Stimulated activated CD8-positive, alpha-beta memory T cell treated with anti-CD3 and anti-CD28 coated beads, Interleukin-7, amount 100 ng/mL, for 4 hours (primary cell): ENCODE measurements around the gene RESP18.
"Not testable (repeated sequence)": the region's sequence is repeated elsewhere in the genome, so short reads cannot be mapped to it uniquely, and the experiment has no call there.

ENCODE experiments used
- DNase-seq, 2 donors: peaks; one replicate each; pipeline ENCODE4 v3.0.0-alpha.2; 2020; ENCODE audit warnings: low read depth in 2 of 2

The RESP18 gene

DNA sequence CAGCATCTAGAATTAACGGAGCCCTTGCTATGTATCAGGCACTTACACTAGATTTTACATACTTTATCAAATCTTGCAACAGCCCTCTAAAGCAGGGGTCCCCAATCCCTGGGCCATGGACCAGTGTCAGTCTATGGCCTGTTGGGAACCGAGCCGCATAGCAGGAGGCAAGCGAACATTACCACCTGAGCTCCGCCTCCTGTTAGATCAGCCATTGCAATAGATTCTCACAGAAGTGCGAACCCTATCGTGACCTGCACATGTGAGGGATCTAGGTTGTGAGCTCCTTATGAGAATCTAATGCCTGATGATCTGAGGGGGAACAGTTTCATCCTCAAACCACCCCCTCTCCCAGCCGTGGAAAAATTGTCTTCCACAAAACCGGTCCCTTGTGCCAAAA is 39.9 kb downstream of the RESP18 start:
- no peak for DNase-seq

DNA sequence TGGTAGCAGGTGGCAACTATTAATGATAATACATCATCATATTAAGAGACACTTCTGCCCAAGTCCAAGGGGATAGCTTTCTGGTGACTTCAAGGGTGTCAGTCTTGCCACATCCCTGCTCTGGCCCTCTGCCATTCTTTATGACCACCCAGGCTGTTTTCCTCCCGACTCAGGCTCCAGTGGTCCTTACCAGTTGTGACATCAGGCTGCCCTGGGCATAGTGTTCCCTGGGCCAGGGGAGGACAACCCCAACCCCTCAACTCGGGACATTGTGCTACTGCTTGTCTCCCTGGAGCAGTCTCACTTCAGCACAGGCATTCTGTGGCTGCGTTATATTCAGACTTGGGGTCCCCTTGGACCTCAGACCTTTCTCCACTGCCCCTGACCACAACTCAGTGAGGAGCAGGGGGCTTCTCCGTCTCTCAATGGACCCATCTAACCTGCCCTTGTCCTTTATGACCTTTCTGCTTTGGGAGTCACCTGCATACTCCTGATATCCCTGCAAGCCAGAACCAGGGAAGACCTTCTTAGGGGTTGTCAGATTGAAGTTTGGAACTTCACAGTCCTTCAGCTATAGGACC is 40.5 kb downstream of the RESP18 start:
- DNase-seq, result no peak

DNA sequence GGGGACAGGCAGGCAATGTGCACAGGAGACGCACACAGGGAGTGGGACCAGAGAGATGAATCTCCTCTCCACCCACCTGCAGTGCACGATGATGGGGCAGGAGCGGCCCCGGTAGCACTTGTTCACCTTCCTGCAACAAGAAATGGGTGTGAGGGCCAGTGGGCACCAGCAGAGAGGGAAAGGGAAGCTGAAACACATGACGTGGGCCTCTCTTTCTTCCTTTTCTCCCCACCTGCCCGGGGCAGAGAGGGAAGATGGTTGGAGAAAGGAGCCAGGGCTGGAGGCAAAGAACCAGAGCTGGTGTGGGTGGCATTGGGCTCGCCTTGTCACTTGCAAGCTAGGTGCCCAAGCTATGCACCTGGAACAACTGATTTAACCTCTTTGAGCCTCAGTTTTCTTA is 41.1 kb downstream of the RESP18 start:
- no peak for DNase-seq

DNA sequence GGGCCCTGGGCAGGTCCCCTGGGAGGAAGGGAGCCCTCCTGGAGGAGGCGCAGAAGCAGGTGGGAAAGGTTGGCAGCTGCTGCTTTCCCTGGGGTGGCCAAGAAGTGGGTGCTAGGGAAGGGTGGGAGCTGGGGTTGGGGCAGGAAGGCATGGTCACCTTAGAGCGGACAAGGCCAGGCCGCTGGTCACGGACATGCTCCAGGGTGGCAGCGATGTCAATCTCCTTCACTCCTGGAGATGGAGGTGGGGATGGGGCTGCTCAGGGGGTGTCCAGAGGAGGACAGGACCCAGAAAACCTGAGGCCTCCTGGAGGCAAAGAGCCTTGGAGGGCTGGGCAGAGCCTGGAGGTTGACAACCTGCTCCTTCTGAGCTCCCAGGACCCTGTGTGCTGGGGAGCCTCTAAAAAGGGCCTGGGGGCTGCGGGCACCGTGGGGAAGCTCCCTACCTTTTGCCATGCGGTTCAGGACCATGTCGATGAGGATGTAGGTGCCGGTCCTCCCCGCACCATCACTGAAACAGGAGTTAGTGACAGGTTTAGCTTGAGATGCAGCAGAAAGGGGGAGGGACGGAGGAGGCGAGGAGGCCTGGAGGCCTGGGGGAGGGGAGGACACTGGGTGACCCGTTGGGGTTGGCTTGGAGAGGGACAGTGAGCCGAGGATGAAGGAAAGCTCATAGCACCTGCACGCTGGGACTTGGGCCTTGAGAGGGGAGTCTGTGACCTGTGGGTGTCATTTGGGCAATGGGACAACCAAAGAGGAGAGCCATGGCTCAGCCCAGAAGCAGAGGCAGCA is 42.0 kb downstream of the RESP18 start:
- DNase-seq, result no peak

DNA sequence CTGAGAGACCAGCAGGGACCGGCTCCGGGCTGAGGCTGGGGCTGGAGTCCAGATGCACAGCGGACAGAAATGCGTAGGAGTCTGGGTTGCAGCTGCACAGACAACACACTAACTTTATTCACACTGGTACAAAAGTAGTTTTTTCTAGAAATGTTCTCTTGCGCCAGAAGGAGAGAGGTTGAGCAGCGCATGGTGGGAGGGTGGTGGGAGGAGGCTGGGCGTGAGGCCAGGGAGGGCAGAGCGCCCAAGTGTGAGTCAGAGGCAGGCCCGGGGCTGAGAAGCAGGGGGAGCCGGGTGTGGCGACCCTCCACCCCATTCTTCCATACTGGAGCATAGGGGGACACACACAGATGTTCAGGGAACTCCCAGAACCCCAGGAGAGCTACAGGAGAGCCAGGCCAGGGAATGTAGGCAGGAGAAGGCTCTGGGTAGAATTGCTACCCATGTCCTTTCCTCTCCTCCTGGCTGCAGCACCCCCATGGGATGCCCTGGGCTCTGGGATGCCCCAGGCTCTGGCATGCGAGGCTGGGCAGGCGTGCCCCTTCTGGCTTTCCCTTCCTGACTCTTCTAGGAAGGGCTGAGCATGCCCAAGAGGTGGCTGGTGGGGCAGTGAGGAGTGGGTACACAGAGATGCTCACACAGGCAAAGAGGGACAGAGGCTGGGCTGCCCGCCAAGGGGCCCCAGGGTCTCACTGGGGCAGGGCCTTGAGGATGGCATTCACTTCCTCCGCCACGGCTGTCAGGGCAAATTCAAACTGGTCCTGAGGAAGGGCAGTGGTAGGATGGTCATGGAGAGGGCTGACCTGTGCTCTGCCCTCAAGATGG is 42.8 kb downstream of the RESP18 start:
- DNase-seq, result no peak

DNA sequence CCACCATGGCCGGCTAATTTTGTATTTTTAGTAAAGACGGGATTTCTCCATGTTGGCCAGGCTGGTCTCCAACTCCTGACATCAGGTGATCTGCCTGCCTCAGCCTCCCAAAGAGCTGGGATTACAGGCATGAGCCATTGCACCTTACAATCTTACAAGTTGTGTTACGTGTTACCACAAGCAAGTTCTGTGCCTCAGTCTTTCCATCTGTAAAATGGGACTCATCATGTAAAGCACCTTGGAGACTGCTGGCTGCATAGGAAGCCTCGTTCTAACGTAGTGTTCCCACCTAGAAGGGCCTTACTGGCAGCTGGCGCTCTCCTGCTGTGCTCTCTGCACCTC is 43.4 kb downstream of the RESP18 start:
- DNase-seq, result no peak

DNA sequence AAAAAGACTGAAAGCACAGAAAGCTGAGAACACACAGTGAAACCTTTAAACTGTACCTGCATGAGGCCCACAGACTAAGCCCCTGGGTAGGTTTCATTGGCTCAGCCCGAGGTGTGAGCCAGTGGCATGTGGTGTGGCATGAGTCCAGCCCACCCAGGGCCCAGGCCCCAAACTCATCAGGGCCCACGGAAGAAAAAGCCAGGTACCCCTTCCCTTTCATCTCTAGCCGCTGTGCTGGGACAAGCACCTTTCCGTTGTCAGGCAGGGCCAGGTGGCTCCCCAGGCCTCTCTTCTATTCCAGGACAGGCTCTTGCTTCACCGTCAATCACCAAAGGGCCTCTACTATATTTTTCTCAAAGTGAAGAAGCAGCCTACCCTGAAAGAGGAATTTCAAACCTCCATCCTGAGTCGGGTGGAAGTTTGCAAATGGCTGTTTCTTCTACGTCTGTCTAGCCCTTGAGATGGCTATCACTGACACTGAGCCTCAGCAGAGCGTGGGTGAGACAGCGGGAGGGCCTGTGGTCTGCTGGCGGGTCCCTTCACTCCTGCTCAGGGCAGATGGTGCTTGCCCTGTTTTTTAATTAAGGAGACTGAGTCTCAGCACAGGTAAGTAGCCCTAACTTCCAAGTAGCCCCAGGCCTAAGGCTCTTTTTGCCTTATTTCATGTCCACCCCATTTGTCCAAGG is 44.8 kb downstream of the RESP18 start:
- DNase-seq, result no peak

DNA sequence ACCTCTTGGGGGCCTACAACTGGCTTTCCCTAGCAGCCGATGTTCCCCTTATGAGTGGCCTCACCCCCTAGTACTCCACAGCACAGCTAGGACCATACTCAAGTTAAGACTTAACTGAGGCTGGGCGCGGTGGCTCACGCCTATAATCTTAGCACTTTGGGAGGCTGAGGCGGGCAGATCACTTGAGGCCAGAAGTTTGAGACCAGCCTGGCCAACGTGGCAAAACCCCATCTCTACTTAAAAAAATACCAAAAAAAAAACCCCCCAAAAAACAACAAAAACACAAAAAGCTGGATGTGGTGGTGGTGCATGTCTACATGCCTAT is 45.5 kb downstream of the RESP18 start:
- DNase-seq, result not testable (repeated sequence)

DNA sequence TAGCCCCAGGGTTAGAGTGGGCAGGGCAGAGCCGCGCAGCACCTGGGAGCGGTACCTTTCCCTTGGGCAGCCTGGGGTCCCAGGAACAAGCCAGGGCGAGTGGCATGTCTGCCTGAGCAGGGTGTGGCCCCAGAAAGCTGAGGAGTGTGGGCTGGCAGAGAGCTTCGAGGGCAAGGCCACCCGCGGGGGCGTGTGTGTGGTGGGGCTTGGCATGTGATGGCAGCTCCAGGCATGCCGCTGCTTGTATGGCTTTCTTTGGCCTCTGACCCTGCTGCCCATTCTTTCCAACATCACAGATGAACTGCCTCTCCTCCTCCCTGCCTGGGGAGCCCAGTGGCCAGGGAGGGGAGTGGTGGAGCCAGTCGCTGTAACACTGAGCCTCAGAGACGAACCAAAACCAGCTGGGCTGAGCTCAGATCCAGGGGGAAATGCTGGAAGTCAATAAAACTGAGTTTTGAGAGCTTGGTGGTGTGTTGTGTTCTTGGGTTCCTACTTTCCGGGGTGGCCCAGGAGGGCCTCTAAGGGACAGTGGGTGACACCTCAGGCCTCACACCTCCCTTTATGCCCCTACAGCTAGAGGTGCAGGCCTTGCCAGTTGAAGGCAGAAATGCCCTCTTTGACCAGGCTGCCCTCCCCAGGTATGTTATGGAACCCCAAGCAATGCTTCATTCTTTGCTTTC is 46.0 kb downstream of the RESP18 start:
- DNase-seq, result no peak

DNA sequence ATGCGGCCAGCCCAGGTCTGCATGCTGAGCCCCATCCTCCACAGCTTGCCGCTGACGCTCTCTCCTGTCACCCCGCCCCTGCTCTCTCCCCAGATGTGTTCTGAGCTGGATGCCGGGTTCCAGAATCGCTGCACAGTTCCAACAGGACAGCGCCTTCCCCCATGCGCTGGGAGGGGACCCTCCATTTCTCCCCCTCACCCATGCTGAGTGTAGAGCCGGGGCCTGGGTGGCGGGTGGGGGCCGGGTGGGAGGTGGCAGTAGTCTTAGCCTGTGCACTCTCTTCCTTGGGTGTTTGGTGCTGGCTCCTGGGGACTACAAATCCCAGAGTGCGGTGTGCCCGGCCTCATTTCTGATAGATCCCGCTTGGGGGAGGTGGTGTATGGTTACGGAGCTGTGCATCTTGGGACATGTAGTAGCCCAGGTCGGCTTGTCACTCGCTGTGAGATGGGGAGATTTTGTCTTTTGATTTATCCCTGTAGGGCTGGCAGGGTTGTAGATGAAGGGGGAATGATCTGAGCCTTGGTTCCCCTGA is 46.6 kb downstream of the RESP18 start:
- DNase-seq, result no peak

DNA sequence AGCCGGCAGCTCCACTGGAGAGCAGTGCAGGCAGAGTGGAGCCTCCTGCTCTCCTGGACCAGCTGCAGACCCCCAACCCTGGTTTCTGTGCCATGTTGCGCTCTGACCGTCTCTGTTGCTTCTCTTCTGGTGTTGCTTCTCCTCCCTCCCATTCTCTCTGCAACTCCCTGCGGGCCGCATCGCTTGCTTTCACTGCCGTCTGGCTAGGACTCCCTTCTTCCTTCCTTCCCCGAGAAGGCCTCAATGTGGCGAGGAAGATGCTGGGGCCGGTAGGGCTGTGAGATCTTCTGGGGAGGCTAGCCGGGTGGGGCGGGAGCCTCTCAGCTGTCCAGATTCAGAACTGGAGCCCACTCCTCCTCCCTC is 47.2 kb downstream of the RESP18 start:
- no peak for DNase-seq

DNA sequence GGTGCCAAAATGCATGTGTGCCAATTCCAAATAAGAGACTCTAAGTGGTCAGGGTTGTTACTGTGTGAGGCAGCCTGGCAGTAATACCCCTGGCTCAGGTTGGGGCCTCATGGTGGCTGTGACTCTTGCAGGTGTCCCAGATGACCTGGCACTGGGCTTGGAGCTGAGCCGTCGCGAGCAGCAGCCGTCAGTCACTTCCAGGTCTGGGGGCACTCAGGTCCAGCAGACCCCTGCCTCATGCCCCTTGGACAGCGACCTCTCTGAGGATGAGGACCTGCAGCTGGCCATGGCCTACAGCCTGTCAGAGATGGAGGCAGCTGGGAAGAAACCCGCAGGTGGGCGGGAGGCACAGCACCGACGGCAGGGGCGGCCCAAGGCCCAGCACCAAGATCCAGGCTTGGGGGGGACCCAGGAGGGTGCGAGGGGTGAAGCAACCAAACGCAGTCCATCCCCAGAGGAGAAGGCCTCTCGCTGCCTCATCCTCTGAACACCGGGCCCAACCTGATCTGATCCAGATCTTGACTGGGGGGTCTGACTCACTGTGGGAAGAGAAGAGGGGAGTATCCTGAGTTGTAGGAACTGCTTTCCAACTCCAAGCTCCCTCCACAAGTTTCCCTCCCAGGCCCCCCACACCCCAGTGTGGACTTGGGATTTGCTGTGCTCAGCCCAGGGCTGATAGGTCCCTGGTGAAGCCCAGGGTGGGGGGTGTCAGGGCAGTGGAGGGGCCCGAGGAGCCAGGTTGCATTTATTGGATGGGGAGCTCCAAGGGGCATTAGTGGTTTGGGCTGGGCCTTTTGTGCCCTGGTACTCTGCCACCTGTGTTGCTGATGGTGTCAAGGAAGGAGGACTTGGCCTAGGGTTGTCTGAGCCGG is 47.8 kb downstream of the RESP18 start:
- DNase-seq, result no peak

DNA sequence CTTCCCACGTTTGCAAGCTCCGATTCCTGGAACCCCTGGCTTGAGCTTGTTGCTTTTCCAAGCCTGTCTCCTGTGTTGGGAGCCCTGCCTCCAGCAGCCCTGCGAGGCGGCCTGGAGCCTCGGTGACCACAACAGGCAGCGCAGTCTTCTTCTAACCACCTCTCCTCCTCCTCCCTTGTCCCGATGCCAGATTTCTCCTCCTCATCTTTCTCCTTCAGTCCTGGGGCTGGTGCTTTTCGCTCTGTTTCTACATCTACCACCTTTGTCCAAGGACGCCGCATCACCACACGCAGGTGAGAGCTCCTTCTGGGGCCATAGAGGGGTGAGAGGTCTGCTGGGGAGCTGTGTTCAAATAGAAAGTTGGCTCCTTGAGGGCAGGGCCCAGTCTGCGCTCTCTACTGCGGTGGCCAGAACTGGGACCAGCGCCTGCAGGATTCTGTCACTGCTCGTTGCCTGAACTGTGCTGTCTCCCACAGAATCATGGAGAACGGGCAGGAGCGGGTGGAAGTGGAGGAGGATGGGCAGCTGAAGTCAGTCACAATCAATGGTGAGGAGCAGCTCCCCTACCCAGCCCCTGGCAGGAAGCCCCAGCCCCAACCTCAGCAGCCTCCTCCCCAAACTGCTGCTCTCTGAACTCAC is 49.5 kb downstream of the RESP18 start:
- DNase-seq, result no peak

DNA sequence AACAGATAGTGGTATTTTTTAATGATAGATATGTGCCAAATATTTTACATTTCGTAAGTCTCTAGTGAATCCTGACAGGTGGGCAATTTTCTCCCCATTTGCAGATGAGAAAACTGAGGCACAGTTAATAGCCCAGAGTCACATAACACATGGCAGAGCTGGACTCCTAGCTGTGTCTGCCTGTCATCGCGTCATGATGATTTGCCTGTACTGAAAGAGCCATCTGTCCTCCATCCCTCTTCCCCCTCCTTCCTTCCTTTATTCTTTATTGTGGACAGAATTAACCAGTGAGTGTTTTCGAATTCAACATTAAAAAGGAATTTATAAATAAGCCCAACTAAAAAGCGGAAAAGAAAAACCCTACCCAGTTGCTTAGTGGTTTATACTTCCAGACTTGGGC is 50.2 kb downstream of the RESP18 start:
- DNase-seq, result no peak

DNA sequence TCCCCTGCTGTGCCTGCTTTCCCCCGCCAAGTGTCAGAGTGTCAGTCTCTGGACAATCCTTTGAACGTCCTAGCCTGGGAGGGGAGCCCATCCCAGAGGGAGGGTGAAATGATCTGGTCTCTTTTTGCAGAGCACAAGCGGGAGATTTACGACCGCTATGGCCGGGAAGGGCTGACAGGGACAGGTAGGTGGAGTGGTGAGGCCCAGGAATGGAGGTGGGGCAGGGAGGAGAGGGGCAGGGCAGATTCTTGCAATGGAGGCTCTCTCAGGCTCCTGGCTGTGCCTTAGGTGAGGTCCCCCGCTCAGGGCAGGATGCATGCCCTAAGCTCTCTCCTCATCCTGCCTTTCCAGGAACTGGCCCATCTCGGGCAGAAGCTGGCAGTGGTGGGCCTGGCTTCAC is 51.0 kb downstream of the RESP18 start:
- no peak for DNase-seq

DNA sequence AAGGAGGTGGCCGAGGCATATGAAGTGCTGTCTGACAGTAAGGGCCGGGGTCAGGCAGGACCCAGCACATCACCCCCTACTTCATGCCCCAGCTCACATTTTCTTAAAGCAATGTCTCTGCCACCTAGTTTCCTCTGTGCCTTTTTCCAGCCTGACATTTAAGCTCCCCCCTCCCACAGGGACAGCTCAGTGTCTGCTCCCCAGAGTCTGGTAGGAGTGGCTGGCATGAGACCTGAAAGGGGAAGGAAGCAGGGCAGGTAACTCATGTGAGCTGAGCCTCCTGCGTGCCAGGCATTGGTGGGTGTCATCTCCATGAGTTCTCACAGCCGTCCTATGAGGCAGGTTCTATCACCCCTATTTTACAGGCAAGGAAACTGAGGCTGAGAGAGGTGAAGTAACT is 51.9 kb downstream of the RESP18 start:
- DNase-seq, result no peak

DNA sequence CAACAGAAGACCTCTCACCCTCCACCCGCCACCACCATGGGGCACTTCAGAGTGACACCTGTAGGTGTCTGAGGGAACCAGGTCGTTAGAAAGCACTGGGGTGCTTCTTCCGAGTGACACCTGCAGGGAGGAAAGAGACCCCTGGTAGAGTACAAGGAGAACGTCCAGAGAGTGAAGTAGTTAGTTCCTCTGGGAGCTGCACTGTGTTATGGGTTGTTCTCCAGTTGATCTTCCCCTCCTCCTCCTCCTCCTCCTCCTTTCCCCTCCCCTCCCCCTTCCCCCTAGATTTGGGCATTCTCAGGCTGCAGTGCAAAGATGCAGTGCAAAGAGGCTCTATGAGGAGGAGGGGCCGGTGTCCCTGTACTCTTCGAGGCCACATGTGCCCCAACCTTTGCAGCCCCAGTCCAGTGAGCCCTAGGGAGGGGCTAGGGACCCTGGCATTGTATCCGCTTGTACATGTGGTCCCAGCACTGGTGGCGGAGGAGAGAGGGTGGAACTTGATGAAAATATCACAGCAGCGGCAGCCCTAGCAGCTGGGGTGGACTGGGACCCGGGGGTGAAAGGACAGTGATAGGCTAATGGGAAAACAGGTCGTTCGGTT is 52.5 kb downstream of the RESP18 start:
- DNase-seq, result no peak

DNA sequence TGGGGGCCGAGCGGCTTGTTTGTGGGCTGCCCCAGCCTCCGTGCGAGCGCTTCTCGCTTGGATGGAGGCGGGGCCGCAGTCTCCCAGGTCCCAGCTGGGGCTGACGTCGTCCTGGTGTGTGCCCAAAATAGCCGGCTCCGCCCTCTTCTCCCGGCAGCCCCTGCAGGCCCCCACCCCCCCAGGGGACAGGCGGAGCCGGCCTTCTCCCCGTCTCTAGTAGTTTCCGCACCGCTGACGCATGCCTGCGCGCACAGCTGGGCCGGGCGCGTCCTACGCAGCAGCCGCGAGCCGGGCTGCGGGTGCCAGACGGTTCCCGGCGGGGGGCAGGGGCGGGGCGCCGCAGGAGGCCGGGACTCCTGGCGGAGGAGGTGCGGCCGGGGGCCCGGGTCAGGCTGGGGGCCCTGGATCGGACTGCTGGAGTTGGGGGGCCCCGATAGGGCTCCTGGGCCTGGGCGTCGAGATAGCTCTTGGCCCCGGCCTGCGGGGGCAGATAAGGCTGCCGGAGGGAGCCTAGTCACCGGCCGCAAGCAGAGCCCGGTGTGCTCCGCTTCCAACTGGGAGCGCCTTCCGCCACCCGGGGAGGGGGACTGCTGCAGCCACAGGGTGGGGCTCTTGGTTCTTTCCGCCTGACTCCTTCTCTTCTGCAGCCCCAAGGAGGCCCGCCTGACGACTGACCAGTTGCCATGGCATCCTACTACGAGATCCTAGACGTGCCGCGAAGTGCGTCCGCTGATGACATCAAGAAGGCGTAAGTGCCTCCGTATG is 53.2 kb downstream of the RESP18 start, which contains the start of gene DNAJB2:
Gene DNAJB2 (plus strand): TSS at position 216 of the 765 bp plus-strand sequence. CDS start 468 bp downstream, at position 684.
- peak; percentile 98 to 100 for DNase-seq

DNA sequence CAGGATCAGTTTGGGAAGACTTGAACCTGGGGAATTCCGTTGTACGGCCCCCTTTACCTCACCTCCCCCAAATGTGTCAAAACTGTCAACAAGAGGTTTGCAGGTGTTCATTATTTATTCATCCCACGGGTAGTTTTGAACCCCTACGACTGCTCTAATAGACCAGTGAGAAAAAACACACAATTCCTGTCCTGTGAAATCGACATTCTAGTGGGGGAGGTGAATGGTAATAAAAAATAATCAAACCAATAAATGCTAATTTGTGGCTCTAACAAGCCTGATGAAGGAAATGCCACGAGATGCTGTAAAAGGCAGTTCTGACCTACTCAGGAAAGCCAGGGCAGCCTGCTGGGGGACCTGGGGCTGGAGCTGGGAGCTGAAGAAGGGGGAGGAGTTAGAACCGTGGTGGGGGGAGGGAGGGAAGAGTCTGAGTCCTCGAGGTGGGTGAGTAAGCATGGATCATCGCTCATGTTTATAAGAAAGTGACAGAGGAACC is 53.8 kb downstream of the RESP18 start:
- DNase-seq, result no peak
